Left lung (tissue), 10 donors: Measurements from ENCODE around the gene HAPLN1. TPM values are rescaled to one million over a fixed set of nuclear protein-coding genes. Genes with fewer than 3 reads are reported as not detected.
A peak's percentile ranks its signal among the peaks of the same experiment; 100 is the strongest.

Experiments
- ATAC-seq: fragments of 200-7000 bp; cut with Tn5 transposase; one replicate; pipeline ENCODE4 v1.9.1; 2020; ENCODE audit warnings: moderate library complexity
- DNase-seq, 4 donors: peaks; one replicate each; pipeline ENCODE4 v3.0.0-alpha.2; 2013 to 2020
- H3K27ac ChIP-seq, 2 donors: fragments of 200-600 bp; sonication (generic) in 1 of 2; one replicate each; pipeline versions ENCODE4 v1.5.0 to v1.8.0; 2020 to 2021
- H3K27me3 ChIP-seq, 2 donors: fragments of 200-600 bp; sonication (generic) in 1 of 2; one replicate each; pipeline versions ENCODE4 v1.5.0 to v1.8.0; 2020 to 2021
- H3K36me3 ChIP-seq, 2 donors: fragments of 200-600 bp; sonication (generic) in 1 of 2; one replicate each; pipeline versions ENCODE4 v1.5.0 to v1.8.0; 2020 to 2021
- H3K4me1 ChIP-seq, 2 donors: fragments of 200-600 bp; one replicate each; pipeline ENCODE4 v1.8.0; 2021
- H3K4me3 ChIP-seq, 2 donors: fragments of 200-600 bp; sonication (generic) in 1 of 2; one replicate each; pipeline versions ENCODE4 v1.5.0 to v1.8.0; 2020 to 2021; ENCODE audit warnings: mild to moderate bottlenecking in 1 of 2
- H3K9me3 ChIP-seq, 2 donors: fragments of 200-600 bp; sonication (generic) in 1 of 2; one replicate each; pipeline versions ENCODE4 v1.5.0 to v1.8.0; 2020 to 2021
- CTCF ChIP-seq, 2 donors: fragments of 200-600 bp; sonication (generic) in 1 of 2; IDR thresholded peaks; one replicate each; pipeline versions ENCODE4 v1.5.0 to v1.8.0; 2021; ENCODE audit warnings: antibody characterized with exemption in 2 of 2
- intact Hi-C, 2 donors: fragments of 100-400 bp; cut with DNase I; formaldehyde crosslinking; loops; one replicate each; pipeline versions ENCODE4 v1.11.2 to v1.14.2; 2022
- polyA plus RNA-seq, 6 donors: library from polyadenylated mRNA; unstranded; fragments of 120-200 nt; gene quantifications; one replicate each; pipeline ENCODE4 v1.2.1, GENCODE V29; 2013; ENCODE audit not compliant: insufficient read length in 6 of 6
- total RNA-seq, 2 donors: library from RNA; stranded (reverse); fragmentation: NEBNext Ultra II Directional; extraction: Animal tissue kit (Norgen Biotek cat#: 25700); gene quantifications; one replicate each; pipeline ENCODE4 v1.2.1, GENCODE V29; 2021
- donor health status: DM: no; HTN: yes; CAD: no.
- donor health status: DM: no; HTN: no; CAD: no.

Gene HAPLN1
- total and polyA plus RNA-seq, 8 donors, result 0.05 to 3.7 (median 1.8) TPM

- no peaks in the 10 kb centered on the region for H3K9me3 ChIP-seq
- intact Hi-C loops, result no loop called here
- H3K4me1 ChIP-seq, result no peaks in the 10 kb centered on the region
- no peak for ATAC-seq
- no peak for TF ChIP-seq CTCF (IDR thresholded peaks at IDR 0.05)
- H3K27ac ChIP-seq, result no peak overlapping the region
- peak in 1 of 4 donors; percentile 24 for DNase-seq
- no peaks in the 10 kb centered on the region for H3K27me3 ChIP-seq
- H3K4me3 ChIP-seq, result no peak overlapping the region
- no peaks in the 10 kb centered on the region for H3K36me3 ChIP-seq
These were observed 62.7 kb downstream of the HAPLN1 start for GRCh38 chr5:83657807-83658525.

- TF ChIP-seq CTCF (IDR thresholded peaks at IDR 0.05), result no peak
- Histone ChIP-seq H3K36me3 (no peaks in the 10 kb centered on the region), H3K27me3 (no peaks in the 10 kb centered on the region), H3K9me3 (no peaks in the 10 kb centered on the region), H3K4me3 (no peak overlapping the region), H3K4me1 (no peaks in the 10 kb centered on the region), H3K27ac (no peak overlapping the region)
- no peak for ATAC-seq
- intact Hi-C loops, result no loop called here
- DNase-seq, result no peak
These were observed 66.1 kb downstream of the HAPLN1 start for GRCh38 chr5:83654427-83654994.

- DNase-seq (peak in 1 of 4 donors; percentile 26), ATAC-seq (no peak)
- Histone ChIP-seq H3K27me3 (no peaks in the 10 kb centered on the region), H3K9me3 (no peaks in the 10 kb centered on the region), H3K27ac (no peak overlapping the region), H3K36me3 (no peaks in the 10 kb centered on the region), H3K4me3 (no peak overlapping the region), H3K4me1 (no peaks in the 10 kb centered on the region)
- TF ChIP-seq CTCF (IDR thresholded peaks at IDR 0.05), result no peak
- intact Hi-C loops, result no loop called here
These were observed 67.0 kb downstream of the HAPLN1 start for GRCh38 chr5:83653669-83654068.

- ATAC-seq (no peak), DNase-seq (no peak)
- no peaks in the 10 kb centered on the region for H3K36me3 ChIP-seq
- intact Hi-C loops, result no loop called here
- TF ChIP-seq CTCF (IDR thresholded peaks at IDR 0.05), result no peak
- H3K9me3 ChIP-seq, result no peaks in the 10 kb centered on the region
- H3K4me3 ChIP-seq, result no peak overlapping the region
- no peak overlapping the region for H3K27ac ChIP-seq
- no peaks in the 10 kb centered on the region for H3K27me3 ChIP-seq
- H3K4me1 ChIP-seq, result no peaks in the 10 kb centered on the region
These were observed 74.7 kb downstream of the HAPLN1 start for GRCh38 chr5:83645936-83646335.

GRCh38 chr5:83644301-83644700 is 76.4 kb downstream of the HAPLN1 start:
- Histone ChIP-seq H3K9me3 (no peaks in the 10 kb centered on the region), H3K27ac (no peak overlapping the region), H3K4me1 (no peaks in the 10 kb centered on the region), H3K27me3 (no peaks in the 10 kb centered on the region), H3K36me3 (no peaks in the 10 kb centered on the region), H3K4me3 (no peak overlapping the region)
- DNase-seq (peak in 1 of 4 donors; percentile 61), ATAC-seq (no peak)
- no peak for TF ChIP-seq CTCF (IDR thresholded peaks at IDR 0.05)
- intact Hi-C loops, result no loop called here
